ENCODE measurements around the gene TREH.
"Not testable (repeated sequence)": the region's sequence is repeated elsewhere in the genome, so short reads cannot be mapped to it uniquely, and the experiment has no call there.

The TREH gene

DNA sequence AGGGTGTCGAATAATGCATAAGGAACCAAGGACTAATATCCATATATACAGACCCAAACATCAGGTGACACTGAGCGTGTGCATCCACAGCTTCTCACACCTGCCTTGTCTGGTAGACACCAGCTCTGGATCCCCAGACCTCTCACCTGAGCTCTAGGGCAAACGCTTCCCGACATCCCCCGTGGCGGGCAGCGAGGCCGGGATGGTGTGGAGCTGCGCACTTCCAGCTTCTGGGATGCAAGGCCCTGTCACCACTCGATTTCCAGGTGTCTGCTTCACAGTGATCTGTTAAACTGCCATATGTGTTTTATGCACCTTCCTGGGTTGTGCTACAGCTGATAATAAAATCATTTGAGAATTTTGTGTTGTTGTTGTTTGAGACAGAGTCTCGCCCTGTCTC lies 15.3 kb upstream of the TREH start:
- FAIRE-seq: no peak

DNA sequence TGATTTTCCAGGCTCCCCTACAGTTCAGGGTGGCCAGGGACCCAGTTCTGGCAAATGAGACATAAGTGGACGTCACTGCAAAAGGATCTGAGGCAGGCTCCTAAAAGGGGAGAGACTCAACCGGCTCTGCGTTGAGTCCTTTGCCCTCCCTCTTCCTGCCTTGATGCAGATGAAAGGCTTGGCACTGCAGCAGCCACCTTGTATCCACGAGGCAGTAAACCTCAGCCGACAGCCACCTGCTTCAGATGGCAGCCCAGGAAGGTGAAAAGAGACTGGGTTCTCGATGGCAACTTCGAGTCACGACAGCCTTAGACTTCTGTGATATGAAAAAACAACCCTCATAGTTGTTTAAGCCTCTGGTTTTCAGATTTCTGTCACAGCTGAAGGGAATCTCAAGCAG lies 14.7 kb upstream of the TREH start:
- no peak for FAIRE-seq

DNA sequence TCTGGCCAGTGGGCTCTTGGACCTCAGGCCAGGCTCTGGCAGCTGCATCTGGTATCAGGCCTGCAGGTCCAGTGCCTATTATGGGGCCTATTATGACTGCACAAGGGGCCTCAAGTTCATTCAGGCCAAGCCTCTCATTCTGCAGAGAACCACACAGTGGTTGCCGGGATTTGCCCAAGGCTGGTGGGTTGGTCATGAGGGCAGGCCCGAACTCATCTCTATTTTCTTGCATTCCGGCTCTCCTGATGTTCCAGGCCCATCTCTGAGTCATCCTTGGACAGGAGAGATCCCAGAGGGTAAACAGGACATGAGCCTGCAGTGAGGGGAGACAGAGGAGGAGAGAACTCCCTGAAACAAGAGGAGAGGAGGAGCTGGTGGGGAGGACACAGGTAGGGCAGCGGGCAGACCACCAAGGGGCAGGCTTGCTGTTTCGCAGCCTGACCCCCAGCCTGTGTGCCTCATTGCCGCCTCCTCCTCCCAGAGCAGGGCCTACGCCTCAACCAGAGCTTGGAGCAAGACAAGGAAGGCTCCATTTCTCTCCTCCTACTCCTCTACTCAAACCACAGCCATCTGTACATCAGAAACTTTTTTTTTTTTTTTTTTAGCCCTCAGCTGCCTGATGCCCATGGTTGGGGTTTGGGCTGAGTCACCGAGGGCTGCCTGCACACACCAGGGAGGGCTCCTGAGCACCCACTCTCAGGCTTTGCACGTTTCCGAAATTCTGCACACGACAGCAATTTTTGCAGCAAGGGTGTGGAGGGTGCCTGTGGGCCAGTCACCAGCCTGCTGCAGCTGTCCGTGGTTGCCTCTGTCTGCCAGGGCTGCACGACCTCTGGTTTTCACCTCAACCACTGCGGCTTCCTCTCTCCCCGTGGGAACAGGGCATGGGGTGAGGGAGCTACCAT lies 12.7 kb upstream of the TREH start:
- FAIRE-seq: no peak

DNA sequence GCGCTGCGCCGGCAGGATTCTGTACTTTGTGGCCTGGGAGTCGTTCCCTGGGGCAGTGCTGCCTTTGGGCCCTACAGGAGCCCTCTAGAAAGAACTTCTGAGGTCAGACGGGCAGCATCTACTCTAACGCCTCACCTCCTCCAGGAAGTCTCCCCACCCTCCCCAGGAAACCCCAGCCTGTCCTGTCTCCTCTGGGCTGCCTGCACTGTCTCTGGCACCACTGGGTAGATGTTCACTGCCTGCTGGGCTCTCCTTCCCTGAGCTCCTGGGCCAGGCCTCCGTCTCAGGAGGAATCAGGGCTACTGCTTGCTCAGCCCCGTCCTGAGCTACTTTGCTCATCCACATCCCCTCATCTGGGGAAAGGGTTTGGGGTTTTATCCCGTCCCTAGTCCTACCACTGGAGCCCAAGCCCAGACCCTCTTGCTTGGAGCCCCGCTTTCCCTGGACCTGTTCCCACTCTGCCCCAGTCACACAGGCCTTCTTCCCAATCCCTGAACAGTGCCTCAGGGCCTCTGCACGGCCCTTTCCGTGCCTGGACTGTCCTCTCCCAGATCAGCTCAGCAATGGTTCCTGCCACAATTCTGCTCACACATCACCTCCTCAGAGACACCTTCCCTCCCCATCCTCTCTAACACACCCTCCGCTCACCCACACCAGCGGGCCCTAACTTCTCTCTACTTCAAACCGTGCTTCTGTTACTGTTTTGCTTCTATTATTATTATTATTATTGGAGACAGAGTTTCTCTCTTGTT lies 11.3 kb upstream of the TREH start:
- FAIRE-seq: no peak

DNA sequence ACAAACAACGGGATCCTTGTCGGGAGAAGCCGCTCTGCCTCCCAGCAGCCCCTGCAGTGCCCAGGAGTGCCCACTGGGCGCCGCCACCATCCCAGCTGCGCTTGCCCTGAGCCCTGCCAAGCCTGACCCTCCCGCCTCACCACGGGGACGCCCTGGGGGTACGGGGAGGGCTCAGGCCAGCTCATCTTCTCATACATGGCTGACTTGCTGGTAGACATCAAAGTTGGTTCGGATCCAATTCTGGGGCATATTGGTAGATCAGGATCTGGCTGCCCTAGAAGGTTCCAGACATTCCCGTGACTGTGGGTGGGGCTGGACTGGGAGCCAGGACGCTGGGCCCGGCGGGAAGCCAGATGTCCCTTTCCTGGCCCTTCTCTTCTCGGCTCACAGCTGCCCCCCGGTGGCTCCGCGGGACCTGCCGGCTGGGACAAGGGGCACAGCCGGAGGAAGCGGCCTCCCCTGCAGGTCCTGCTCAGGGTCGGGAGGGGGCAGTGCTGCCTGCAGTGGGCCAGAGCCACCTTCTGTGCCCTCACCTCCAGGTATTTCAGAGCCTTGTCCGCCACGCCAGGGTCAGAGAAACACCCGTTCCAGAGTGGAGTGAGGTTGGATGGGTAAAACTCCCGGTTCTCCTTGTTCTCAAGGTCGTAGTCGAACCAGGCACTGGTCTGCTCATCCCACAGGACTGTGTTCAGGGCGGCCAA lies 10.6 kb upstream of the TREH start:
- no peak for FAIRE-seq

DNA sequence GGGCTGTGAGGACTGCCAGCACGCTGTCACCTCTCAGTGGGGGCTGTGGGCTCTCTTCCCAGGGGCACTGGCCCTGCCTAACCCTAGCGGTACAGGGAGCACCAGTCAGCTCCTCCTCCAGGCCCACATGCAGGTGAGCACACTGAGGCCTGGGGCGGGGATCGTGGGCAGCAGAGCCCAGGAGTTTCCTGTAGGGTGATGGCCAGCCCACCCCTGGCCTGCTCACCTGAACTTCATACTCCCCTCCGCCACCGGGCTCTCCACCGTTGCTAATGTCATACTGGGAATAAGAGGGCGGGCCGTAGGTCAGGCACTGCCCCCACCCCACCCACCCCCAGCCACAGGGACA lies 10.0 kb upstream of the TREH start:
- FAIRE-seq: no peak

DNA sequence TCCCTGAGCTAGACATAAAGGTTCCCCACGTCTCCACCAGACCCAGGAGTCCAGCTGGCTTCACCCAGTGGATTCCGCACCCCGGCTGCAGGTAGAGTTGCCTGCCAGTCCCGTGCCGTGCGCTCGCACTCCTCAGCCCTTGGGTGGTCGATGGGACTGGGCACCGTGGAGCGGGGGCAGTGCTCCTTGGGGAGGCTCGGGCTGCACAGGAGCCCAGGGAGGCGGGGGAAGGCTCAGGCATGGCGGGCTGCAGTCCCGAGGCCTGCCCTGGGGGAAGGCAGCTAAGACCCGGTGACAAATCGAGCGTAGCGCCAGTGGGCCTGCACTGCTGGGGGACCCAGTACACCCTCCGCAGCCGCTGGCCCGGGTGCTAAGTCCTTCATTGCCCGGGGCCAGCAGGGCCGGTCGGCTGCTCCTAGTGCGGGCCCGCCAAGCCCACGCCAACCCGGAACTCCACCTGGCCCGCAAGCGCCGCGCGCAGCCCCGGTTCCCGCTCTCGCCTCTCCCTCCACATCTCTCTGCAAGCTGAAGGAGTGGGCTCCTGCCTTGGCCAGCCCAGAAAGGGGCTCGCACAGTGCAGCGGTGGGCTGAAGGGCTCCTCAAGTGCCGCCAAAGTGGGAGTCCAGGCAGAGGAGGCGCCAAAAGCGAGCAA lies 9.5 kb upstream of the TREH start:
- no peak for FAIRE-seq

DNA sequence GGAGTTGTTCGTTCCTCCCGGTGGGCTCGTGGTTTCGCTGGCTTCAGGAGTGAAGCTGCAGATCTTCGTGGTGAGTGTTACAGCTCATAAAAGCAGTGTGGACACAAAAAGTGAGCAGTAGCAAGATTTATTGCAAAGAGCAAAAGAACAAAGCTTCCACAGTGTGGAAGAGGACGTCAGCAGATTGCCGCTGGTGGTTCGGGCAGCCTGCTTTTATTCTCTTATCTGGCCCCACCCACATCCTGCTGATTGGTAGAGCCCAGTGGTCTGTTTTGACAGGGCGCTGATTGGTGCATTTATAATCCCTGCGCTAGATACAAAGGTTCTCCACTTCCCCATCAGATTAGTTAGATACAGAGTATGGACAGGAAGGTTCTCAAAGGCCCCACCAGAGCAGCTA lies 8.9 kb upstream of the TREH start:
- FAIRE-seq: not testable (repeated sequence)

DNA sequence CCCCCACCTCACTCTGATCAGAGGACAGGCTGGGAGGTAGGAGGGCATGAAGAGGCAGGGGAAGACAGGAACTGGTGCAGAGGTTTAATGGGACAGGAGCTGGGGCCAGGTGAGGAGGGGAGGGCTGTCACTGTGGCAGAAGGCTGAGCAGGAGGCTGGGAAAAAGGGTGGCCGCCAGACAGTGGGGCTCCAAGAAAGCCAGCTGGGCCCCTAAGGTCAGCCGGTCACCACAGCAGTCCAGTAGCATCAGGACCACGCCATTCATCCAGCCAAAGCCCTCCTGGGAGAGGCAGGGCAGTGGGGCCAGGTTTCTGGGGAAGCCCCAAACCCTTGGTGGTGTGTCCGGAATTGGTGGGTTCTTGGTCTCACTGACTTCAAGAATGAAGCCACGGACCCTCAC lies 8.5 kb upstream of the TREH start:
- FAIRE-seq: no peak

DNA sequence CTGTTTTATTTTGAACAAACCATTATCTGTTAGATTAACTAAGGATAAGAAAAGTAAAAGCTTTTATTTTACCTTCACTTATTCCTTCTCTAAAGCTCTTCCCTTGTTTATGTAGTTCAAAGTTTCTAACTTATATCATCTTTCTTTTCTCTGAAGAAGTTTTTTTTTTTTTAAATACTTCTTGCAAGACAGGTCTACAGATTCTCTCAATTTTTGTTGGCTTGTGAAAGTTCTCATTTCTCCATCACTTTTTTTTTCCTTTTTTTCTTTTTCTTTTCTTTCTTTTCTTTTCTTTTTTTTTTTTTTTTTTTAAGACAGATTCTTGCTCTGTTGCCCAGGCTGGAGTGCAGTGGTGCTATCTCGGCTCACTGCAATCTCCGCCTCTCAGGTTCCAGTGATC lies 4.7 kb upstream of the TREH start:
- FAIRE-seq: no peak

DNA sequence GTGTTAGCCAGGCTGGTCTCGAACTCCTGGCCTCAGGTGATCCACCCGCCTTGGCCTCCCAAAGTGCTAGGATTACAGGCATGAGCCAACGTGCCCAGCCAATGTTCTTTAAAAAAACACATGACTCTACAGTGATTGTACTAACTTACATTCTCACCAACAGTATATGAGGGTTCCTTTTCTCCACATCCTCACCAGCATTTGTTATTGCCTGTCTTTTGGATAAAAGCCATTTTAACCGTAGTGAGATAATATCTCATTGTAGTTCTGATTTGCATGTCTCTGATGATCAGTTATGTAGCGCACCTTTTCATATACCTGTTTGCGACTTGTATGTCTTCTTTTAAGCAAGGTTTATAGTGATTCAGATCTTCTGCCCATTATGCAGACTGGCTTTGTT lies 3.5 kb upstream of the TREH start:
- not testable (repeated sequence) for FAIRE-seq

DNA sequence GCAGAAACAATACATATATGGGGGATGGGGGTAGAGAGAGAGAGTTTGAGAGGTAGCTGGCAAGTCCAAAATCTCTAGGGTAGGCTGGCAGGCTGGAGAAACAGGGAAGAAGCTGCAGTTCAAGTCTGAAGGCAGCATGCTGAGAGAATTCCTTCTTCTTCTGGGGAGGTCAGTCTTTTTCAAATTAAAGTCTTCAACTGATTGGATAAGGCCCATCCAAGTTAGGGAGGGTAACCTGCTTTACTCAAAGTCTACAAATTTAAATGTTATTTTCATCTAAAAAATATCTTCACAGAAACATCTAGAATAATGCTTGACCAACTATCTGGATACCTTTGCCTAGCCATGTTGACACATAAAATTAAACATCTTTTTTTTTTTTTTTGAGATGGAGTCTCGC lies 2.9 kb upstream of the TREH start:
- FAIRE-seq: no peak

DNA sequence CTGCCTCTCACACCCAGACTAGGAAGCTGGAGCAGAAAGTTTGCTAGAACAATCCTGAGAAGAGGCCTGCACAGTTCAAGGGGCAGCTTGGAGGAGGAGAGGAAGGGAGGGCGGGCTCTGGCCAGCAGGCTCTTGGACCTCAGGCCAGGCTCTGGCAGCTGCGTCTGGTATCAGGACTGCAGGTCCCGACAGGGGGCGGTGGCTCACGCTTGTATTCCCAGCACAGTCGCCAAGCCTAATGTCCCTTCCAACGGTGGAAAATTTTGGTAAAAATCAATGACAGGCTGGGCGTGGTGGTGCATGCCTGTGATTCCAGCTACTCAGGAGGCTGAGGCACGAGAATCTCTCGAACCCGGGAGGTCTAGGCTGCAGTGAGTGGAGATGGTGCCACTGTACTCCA lies 542 bp downstream of the TREH start:
- FAIRE-seq: not testable (repeated sequence)

DNA sequence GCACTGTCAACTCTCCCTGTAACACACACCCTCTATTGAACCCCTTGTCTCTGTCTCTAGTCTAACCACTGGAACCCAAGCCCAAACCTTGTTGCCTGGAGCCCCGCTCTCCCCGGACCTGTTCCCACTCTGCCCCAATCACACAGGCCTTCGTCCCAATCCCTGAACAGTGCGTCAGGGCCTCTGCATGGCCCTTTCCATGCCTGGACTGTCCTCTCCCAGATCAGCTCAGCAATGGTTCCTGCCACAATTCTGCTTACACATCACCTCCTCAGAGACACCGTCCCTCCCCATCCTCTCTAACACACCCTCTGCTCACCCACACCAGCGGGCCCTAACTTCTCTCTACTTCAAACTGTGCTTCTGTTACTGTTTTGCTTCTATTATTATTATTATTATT lies 1.5 kb downstream of the TREH start:
- no peak for FAIRE-seq

DNA sequence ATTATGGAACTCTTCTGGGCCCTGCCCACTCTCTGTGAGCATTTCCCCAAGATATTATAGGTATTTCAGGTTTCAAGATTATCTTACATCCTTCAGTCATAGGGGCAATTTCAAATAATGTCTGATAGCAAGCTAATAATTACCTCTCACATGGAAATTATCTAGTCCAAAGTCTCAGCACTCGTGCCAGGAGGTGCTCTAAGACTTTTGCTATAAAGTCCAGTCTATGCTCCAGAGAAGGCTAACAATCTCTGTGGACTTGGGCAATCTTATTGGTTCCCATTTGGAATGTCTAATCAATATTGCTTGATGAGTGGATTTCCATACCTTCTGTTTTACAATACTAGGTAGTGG lies 5.4 kb downstream of the TREH start:
- no peak for FAIRE-seq

DNA sequence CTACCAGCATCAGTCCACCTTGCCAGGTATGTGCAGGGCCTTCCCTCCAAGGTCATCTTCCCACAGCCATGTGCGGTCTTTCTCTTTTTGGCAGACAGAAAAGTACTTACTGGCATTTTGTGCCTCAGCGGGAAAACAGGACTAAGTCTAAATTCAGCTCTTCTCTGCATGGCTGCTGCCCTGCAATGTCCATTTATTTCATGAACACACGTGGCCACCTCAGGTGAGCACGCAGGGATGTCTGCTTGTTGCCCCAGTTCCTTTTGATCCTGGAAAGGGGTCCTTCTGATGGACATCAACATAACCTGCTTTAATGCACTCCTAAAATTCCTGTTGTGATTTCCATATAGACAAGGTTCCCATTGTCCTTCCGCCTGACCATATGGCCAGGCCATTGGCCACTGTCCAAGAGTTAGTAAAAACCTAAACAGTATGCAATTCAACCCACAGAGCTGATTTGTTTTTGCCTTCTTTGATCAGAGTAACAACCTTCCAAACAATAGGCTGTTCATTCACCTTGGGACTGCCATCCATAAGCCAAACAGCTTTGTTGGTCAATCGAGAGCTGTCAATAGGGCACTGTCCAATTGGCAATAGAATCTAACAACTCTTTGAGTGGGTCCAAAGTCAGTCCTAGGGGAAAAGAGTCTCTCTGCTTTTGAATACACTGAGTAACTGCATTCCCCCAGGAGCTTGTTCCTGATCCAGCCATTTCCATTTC lies 5.9 kb downstream of the TREH start:
- FAIRE-seq: no peak

DNA sequence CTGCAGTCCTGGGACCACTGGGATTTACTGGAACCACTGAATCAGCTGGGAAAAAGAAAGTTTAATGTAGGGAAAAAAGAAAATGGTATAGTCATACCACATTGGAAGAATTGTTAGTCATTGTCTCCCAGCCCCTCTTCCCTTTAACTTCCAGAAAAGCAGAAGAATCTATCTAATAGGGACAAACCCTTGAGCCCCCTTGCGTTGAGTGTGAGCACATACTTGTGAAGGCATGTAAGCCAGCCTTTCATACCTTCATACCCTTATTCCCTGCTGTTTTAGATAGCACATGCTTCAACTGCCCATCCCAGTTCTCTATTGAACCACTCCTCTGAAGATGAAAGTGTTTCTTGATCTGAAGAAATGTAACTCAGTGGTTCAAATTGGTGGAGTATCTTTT lies 6.6 kb downstream of the TREH start:
- no peak for FAIRE-seq

DNA sequence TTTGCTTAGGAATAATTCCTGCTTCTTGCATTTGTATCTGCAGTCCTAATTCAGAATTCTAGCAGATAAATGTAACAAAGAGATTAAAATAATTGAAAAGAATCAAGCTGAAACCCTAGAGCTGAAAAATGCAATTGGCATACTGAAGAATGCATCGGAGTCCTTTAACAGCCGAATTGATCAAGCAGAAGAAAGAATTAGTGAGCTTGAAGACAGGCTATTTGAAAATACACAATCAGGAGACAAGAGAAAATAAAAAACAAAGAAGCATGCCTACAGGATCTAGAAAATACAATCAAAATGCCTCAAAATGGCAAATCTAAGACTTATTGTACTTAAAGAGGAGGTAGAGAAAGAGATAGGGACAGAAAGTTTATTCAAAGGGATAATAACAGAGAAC lies 8.2 kb downstream of the TREH start:
- no peak for FAIRE-seq

DNA sequence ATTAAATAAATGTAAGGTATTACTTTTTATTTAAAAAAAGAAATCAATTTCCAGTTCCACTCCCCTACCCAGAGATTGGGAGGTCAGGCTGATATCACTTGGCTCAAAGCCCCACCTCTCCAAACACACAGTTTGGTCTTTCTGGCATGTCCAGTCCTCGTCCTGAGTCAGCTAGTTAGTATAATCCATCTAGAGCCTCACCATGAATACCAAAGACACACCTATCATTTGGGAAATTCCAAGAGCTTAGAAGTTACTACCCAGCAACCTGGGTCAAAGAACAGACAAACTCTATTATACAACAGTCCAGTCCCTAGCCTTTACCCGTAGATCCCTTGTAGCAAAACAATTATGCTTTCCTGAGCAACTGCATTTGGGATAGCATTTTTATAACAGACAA lies 9.4 kb downstream of the TREH start:
- no peak for FAIRE-seq

DNA sequence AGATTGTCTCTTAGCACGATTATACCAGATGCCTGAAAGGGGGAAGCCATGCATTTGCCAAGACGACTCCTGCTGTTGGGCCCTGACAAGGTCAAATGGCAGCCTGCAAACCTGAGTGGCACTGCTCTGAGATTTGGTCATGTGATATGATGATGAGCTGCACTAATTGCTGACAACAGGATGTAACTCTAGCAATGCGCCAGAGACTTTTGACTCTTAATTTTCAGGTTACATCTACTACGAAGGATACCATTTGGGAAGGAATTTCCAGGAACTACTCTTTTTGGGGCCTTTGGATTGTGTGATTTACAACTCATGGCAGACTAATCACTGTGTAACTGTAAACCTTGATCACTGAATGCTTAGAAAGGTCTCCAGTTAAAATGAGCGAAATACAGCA lies 13.1 kb downstream of the TREH start:
- FAIRE-seq: no peak

DNA sequence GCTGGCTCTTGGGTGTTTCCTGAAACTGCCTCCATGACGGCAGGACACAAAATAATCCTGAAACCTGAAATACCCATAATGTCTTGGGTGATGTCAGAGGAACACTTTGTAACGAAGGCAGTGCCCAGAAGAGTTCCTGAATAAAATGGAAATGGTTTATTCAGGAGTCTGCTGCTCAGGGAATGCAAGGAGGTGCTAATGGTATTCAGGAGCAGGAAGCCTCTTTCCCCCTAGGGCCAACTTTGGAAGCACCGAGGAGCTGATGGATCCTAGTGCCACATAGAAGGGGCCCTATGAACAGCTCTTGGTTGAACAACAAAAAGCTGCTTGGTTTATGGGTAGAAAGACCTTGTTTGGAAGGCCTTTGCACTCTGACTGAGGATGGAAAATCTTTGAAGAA lies 15.5 kb downstream of the TREH start:
- no peak for FAIRE-seq

DNA sequence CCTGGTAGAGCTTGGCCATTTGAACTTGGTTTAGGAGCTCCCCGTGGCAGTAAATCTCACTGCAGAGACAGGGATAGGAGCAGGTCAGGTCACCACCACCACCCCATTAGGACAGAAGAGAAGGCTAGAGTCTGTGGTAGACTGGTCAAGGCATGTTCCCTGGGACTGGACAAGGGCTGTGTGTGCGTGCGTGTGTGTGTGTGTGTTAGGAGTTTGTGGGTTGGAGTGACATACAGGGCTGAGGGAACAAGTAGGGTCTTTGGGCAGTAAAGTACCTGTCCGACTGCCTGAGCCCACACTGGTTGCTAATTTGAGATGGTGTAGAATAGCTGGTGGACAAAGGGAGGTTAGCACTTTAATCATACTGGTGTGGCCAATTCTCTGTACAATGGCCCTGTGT lies 16.1 kb downstream of the TREH start:
- no peak for FAIRE-seq
